Activated CD8-positive, alpha-beta T cell treated with anti-CD3 and anti-CD28 coated beads, Interleukin-2, amount 10 ng/mL, durations not matched to agents 7 days and 5 days (primary cell): Measurements from ENCODE around the gene PAPPA. TPM values are rescaled to one million over a fixed set of nuclear protein-coding genes. Genes with fewer than 3 reads are reported as not detected.

Experiments used
- ATAC-seq: fragments of 150-1000 bp; cut with Tn5 transposase; one replicate; pipeline ENCODE4 v1.10.0; 2021; ENCODE audit warnings: moderate library complexity
- CTCF ChIA-PET: fragments of 350-600 bp; sonication (Branson Sonifier 250); formaldehyde crosslinking; loops from one replicate; lab custom pipeline; 2021; ENCODE audit warnings: antibody characterized with exemption; lab: Charles Lee
- POLR2A ChIA-PET: fragments of 350-600 bp; sonication (Branson Sonifier 250); formaldehyde crosslinking; loops from one replicate; lab custom pipeline; 2021; ENCODE audit warnings: antibody characterized with exemption; lab: Charles Lee
- DNase-seq: peaks from one replicate; pipeline ENCODE4 v3.0.0-alpha.2; 2020
- H3K27ac Mint-ChIP-seq: one replicate; pipeline ENCODE4 v1.8.0; 2021; ENCODE audit warnings: mild to moderate bottlenecking, mixed read lengths
- H3K27me3 Mint-ChIP-seq: one replicate; pipeline ENCODE4 v1.8.0; 2021; ENCODE audit warnings: low read depth, mixed read lengths
- H3K36me3 Mint-ChIP-seq: one replicate; pipeline ENCODE4 v1.8.0; 2021; ENCODE audit warnings: low read depth, mixed read lengths
- H3K4me1 Mint-ChIP-seq: one replicate; pipeline ENCODE4 v1.8.0; 2021; ENCODE audit warnings: low read depth, mixed read lengths
- H3K4me3 Mint-ChIP-seq: one replicate; pipeline ENCODE4 v1.8.0; 2021; ENCODE audit warnings: mild to moderate bottlenecking, mixed read lengths
- H3K9me3 Mint-ChIP-seq: one replicate; pipeline ENCODE4 v1.8.0; 2022; ENCODE audit warnings: mixed read lengths; ENCODE audit not compliant: insufficient read depth
- total RNA-seq, 2 experiments: library from RNA; stranded (reverse); gene quantifications; one replicate each; pipeline ENCODE4 v1.2.3, GENCODE V29; 2021

The PAPPA gene
- total RNA-seq, 2 experiments from 2014 or later, result not detected

- Mint-ChIP-seq H3K4me3 (no peak overlapping the region), H3K36me3 (no peaks in the 10 kb centered on the region), H3K27ac (no peak overlapping the region), H3K9me3 (no peaks in the 10 kb centered on the region), H3K27me3 (no peaks in the 10 kb centered on the region), H3K4me1 (no peaks in the 10 kb centered on the region)
- ATAC-seq (no peak), DNase-seq (no peak)
- ChIA-PET POLR2A (no interaction called here), CTCF (no interaction called here)
Observed at GRCh38 chr9:116191576-116192415, 38.2 kb downstream of the PAPPA start.

DNA sequence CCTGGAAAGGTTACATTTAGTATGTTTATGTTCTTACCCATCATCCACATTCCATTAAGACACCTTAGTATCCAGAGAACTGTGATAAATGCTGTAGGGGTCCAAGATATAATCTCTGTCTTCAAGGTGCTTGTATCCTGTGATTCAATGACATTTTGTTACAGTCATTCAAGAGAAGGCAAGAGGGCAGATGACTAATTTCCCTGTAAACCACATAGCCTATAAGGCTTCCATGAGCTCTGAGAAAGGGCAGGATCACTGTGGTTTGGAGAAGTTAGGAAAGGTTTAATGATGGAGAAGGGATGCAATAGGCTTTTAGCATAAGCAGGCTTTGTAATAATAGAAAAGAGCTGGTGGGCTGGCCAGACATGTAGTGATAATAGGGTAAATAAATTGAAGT lies 40.0 kb downstream of the PAPPA start:
- no peaks in the 10 kb centered on the region for H3K4me1 Mint-ChIP-seq
- no peak for ATAC-seq
- no peak overlapping the region for H3K27ac Mint-ChIP-seq
- no peak for DNase-seq
- no peaks in the 10 kb centered on the region for H3K27me3 Mint-ChIP-seq
- no peaks in the 10 kb centered on the region for H3K36me3 Mint-ChIP-seq
- no peaks in the 10 kb centered on the region for H3K9me3 Mint-ChIP-seq
- CTCF ChIA-PET, result no interaction called here
- no peak overlapping the region for H3K4me3 Mint-ChIP-seq
- POLR2A ChIA-PET, result no interaction called here

GRCh38 chr9:116196806-116197205 lies 43.2 kb downstream of the PAPPA start:
- no peak overlapping the region for H3K4me3 Mint-ChIP-seq

DNA sequence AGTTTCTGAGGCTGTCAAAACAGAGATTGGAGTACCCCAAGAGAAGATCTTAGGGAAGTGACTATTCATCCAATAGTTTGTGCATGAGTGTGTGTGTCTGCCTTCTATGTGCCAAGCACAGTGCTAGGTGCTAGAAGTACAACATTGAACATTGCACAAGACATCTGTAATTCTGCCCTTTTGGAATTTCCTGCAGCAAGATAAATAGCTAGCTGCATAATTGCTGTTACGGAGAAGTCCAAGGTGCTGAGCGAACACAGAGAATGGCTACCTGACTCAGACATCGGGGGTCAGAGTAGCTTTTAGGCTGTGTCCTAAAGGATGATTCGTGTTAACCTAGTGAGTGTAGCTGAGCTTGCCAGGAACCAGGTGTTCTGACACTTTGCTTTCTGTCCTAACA lies 44.8 kb downstream of the PAPPA start:
- Mint-ChIP-seq H3K27ac (no peak overlapping the region), H3K4me3 (no peak overlapping the region), H3K36me3 (no peaks in the 10 kb centered on the region), H3K27me3 (no peaks in the 10 kb centered on the region), H3K9me3 (no peaks in the 10 kb centered on the region), H3K4me1 (no peaks in the 10 kb centered on the region)
- DNase-seq (no peak), ATAC-seq (no peak)
- POLR2A ChIA-PET, result no interaction called here
- CTCF ChIA-PET, result no interaction called here

More at GRCh38 chr9:116196806-116197205, 43.2 kb downstream of the PAPPA start:
- ATAC-seq (no peak), DNase-seq (no peak)
- Mint-ChIP-seq H3K27me3 (no peaks in the 10 kb centered on the region), H3K4me1 (no peaks in the 10 kb centered on the region), H3K27ac (no peak overlapping the region), H3K36me3 (no peaks in the 10 kb centered on the region), H3K9me3 (no peaks in the 10 kb centered on the region)
- POLR2A ChIA-PET, result no interaction called here
- CTCF ChIA-PET, result no interaction called here

DNA sequence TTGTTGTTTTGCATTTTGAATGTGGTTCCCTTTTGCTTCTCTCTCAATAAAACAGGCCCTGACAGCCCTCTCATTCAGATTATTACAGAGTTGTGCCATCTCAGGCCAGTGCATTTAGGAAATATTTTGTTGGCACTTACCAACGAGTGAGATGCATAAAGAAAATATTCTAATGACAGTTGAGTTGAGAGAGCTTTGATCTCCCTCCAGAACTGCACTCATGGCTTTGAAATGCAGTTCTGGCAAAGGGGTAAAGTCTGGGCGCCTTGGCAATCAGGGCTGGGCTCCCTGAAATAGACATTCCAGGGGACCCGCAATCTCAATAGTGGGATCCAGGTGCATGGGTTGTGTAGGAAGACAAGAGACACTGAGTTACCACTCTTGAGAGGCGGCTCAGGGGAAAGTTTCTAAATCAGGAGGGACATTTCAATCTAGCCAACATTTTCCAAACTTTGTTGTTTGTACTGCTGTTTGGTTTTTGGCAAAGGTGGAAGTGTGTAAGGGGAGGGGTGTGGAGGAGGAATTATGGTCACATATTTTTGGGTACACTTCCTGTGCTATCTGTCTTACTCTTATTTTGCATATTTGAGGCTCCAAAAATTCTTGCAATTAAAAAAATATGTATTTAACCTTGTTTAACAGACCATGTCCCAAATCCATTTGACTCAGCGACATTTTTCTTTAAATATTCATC lies 48.8 kb downstream of the PAPPA start:
- no peak for ATAC-seq
- no peak for DNase-seq
- no peaks in the 10 kb centered on the region for H3K4me1 Mint-ChIP-seq
- H3K4me3 Mint-ChIP-seq, result no peak overlapping the region
- no peaks in the 10 kb centered on the region for H3K36me3 Mint-ChIP-seq
- ChIA-PET CTCF (no interaction called here), POLR2A (no interaction called here)
- H3K9me3 Mint-ChIP-seq, result no peaks in the 10 kb centered on the region
- H3K27me3 Mint-ChIP-seq, result no peaks in the 10 kb centered on the region
- H3K27ac Mint-ChIP-seq, result no peak overlapping the region

GRCh38 chr9:116204252-116204882 lies 50.8 kb downstream of the PAPPA start:
- Mint-ChIP-seq H3K4me1 (no peaks in the 10 kb centered on the region), H3K4me3 (no peak overlapping the region), H3K9me3 (no peaks in the 10 kb centered on the region), H3K27ac (no peak overlapping the region), H3K27me3 (no peaks in the 10 kb centered on the region), H3K36me3 (no peaks in the 10 kb centered on the region)
- ATAC-seq (no peak), DNase-seq (no peak)
- POLR2A ChIA-PET, result no interaction called here
- CTCF ChIA-PET, result interaction anchor here (0.7 kb wide), 1 partner anchor 110 kb away, joined by 3 read pairs; no protein-coding TSS in a partner anchor

DNA sequence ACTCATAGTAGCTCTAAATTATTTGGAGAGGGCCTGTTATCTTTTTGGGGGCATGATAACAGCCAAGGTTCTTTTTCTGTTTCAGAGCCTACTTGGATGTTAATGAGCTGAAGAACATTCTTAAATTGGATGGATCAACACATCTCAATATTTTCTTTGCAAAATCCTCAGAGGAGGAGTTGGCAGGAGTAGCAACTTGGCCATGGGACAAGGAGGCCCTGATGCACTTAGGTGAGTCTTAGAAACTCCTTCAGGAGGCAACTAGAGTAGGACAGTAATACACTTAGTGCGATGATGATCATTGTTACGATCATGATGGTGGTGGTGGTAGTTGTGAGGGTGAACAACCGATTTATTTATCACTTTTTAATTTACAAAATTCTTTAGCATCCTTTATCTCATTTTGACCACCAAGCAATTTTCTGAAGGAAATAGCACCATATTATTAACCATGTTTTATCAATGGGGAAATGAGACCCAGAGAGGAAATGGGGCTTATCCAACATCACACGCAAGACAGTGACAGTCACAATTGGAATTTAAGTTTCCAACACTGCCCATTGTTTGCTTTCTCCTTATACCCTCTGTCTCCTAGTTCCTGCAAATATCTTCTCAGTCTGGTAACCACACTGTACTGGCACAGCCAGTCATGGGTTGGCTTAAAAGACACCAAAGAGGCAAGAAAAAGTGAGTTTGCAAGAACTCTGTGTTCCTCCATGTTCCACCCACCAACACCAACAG lies 54.0 kb downstream of the PAPPA start:
- DNase-seq (no peak), ATAC-seq (no peak)
- Mint-ChIP-seq H3K27me3 (no peaks in the 10 kb centered on the region), H3K36me3 (no peaks in the 10 kb centered on the region), H3K27ac (no peak overlapping the region), H3K4me1 (no peaks in the 10 kb centered on the region), H3K4me3 (no peak overlapping the region), H3K9me3 (no peaks in the 10 kb centered on the region)
- CTCF ChIA-PET, result no interaction called here
- POLR2A ChIA-PET, result no interaction called here

- Mint-ChIP-seq H3K4me1 (no peaks in the 10 kb centered on the region), H3K27ac (no peak overlapping the region), H3K4me3 (no peak overlapping the region), H3K36me3 (no peaks in the 10 kb centered on the region), H3K9me3 (no peaks in the 10 kb centered on the region), H3K27me3 (no peaks in the 10 kb centered on the region)
- DNase-seq (no peak), ATAC-seq (no peak)
- POLR2A ChIA-PET, result no interaction called here
- CTCF ChIA-PET, result no interaction called here
Observed at GRCh38 chr9:116208417-116209232, 55.0 kb downstream of the PAPPA start.

DNA sequence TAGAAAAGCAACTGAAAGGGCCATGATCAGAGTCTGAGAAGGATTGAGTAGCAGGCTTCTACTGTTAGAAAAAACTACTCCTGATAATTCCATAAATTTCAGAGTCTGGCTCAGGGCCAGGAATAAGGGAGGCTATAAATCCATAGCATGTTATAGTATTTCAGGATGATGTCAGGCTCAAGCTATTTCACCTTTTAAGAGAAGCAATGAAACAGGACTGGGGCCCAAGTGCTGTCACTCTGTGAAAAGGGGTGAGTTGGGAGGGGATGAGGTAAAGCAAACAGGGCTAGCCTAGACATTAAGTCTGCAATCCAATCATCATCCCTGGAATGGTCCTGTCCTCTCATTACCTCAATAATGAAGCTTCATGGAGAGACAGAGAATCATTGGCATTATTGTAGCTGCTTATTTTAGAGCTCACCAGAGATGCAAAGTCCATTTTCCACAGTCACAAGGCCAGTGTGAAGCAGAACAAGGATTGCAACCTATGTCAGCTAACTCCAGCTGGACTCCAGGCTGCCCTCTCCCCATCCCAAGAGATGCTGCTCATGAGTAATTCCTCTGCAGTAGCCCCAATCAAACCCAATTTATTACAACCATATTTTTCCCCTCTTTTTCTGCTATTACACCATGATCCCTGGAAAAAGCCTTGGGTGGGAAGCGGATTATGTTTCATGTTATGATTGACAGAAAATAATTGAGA lies 56.0 kb downstream of the PAPPA start:
- POLR2A ChIA-PET, result no interaction called here
- H3K9me3 Mint-ChIP-seq, result no peaks in the 10 kb centered on the region
- ATAC-seq (no peak), DNase-seq (no peak)
- H3K27ac Mint-ChIP-seq, result no peak overlapping the region
- CTCF ChIA-PET, result no interaction called here
- no peaks in the 10 kb centered on the region for H3K27me3 Mint-ChIP-seq
- H3K36me3 Mint-ChIP-seq, result no peaks in the 10 kb centered on the region
- no peak overlapping the region for H3K4me3 Mint-ChIP-seq
- no peaks in the 10 kb centered on the region for H3K4me1 Mint-ChIP-seq

DNA sequence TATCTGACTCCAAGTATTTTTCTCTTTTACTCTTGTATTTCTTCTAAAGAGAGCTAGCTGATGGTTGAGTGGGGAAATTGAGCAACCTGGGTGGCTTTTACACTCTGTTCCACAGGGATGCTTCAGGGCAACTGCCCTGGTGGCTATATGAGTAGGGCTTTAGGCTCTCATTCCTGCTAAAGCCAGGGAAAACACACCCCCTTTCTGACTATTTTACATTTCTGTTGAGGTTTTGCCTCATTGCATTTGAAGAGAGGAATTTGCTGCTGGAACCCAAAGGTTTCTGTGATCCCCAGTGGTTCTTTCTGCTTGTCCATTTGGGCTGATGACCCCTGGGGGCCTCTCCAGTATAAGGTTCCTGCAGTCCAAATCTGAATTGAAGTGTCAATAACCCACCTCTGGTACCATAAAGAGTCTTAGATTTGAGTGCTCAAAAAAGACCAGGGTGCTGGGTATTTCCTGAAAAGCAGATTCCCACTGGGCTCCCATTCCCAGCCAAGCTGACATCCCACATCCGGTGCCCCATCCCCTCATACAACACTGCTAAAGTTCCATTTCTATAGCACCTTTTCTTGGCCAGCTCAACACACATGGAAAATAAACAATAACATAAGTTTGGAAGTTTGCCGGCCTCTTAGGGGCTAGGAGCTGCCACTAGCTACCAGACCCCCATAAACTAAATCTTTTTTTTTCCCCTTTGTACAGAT lies 59.5 kb downstream of the PAPPA start:
- ChIA-PET POLR2A (no interaction called here), CTCF (no interaction called here)
- Mint-ChIP-seq H3K27me3 (no peaks in the 10 kb centered on the region), H3K27ac (no peak overlapping the region), H3K9me3 (no peaks in the 10 kb centered on the region), H3K4me1 (no peaks in the 10 kb centered on the region), H3K4me3 (no peak overlapping the region), H3K36me3 (no peaks in the 10 kb centered on the region)
- ATAC-seq, result no peak
- DNase-seq, result no peak
